NB4 (cell line): Measurements from ENCODE around the gene TM2D3.

Experiments used
- POLR2A ChIP-seq: IDR thresholded peaks from 2 replicates; pipeline ENCODE4 v1.6.1; 2011; ENCODE audit warnings: mild to moderate bottlenecking; ENCODE audit not compliant: insufficient read length; ENCODE audit errors: extremely low read depth
- TF ChIP-seq, protein P1 (sequence below): IDR thresholded peaks from one replicate; pipeline ENCODE4 v1.5.1; 2012; ENCODE audit warnings: low read depth, low read length

GRCh38 chr15:101675015-101675414 lies 22.8 kb upstream of the TM2D3 start:
- TF ChIP-seq, protein P1, sequence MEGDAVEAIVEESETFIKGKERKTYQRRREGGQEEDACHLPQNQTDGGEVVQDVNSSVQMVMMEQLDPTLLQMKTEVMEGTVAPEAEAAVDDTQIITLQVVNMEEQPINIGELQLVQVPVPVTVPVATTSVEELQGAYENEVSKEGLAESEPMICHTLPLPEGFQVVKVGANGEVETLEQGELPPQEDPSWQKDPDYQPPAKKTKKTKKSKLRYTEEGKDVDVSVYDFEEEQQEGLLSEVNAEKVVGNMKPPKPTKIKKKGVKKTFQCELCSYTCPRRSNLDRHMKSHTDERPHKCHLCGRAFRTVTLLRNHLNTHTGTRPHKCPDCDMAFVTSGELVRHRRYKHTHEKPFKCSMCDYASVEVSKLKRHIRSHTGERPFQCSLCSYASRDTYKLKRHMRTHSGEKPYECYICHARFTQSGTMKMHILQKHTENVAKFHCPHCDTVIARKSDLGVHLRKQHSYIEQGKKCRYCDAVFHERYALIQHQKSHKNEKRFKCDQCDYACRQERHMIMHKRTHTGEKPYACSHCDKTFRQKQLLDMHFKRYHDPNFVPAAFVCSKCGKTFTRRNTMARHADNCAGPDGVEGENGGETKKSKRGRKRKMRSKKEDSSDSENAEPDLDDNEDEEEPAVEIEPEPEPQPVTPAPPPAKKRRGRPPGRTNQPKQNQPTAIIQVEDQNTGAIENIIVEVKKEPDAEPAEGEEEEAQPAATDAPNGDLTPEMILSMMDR = no peak
- no peak for TF ChIP-seq POLR2A
